Measurements from ENCODE around the gene RAD23A.

RAD23A gene

GRCh38 chr19:12996406-12997094 lies 50.9 kb downstream of the RAD23A start:
- no peak for TF ChIP-seq POLR2AphosphoS5 (IDR thresholded peaks at IDR 0.05; ENCODE audit: low read depth, low read length)
- peak; percentile 43 for TF ChIP-seq FOXP2 (optimal IDR thresholded peaks at IDR 0.05; ENCODE audit: borderline replicate concordance, extremely low read depth, extremely low read length, insufficient read depth)

- TF ChIP-seq SIN3A (IDR thresholded peaks at IDR 0.05; ENCODE audit: borderline replicate concordance, insufficient read depth, low read length) (no peak), POLR2AphosphoS5 (IDR thresholded peaks at IDR 0.05; ENCODE audit: low read depth, low read length) (no peak), TAF1 (IDR thresholded peaks at IDR 0.05; ENCODE audit: borderline replicate concordance, insufficient read depth, low read length) (no peak), REST (IDR thresholded peaks at IDR 0.05; ENCODE audit: insufficient read depth in 1 of 2, low read depth in 2 of 2, low read length in 2 of 2) (no peak), FOXP2 (optimal IDR thresholded peaks at IDR 0.05; ENCODE audit: borderline replicate concordance, extremely low read depth, extremely low read length, insufficient read depth) (no peak)
Measured at GRCh38 chr19:12997179-12997966, 51.7 kb downstream of the RAD23A start.

- TF ChIP-seq SIN3A (IDR thresholded peaks at IDR 0.05; ENCODE audit: borderline replicate concordance, insufficient read depth, low read length): no peak
- no peak for TF ChIP-seq FOXP2 (optimal IDR thresholded peaks at IDR 0.05; ENCODE audit: borderline replicate concordance, extremely low read depth, extremely low read length, insufficient read depth)
- no peak for TF ChIP-seq TAF1 (IDR thresholded peaks at IDR 0.05; ENCODE audit: borderline replicate concordance, insufficient read depth, low read length)
- TF ChIP-seq REST (IDR thresholded peaks at IDR 0.05; ENCODE audit: insufficient read depth in 1 of 2, low read depth in 2 of 2, low read length in 2 of 2): no peak
- TF ChIP-seq POLR2AphosphoS5 (IDR thresholded peaks at IDR 0.05; ENCODE audit: low read depth, low read length): no peak
Measured at GRCh38 chr19:12997967-12998940, 52.6 kb downstream of the RAD23A start.

GRCh38 chr19:13001166-13001501 lies 55.5 kb downstream of the RAD23A start:
- no peak for TF ChIP-seq SIN3A (IDR thresholded peaks at IDR 0.05; ENCODE audit: borderline replicate concordance, insufficient read depth, low read length)
- no peak for TF ChIP-seq TAF1 (IDR thresholded peaks at IDR 0.05; ENCODE audit: borderline replicate concordance, insufficient read depth, low read length)
- no peak for TF ChIP-seq REST (IDR thresholded peaks at IDR 0.05; ENCODE audit: insufficient read depth in 1 of 2, low read depth in 2 of 2, low read length in 2 of 2)
- no peak for TF ChIP-seq POLR2AphosphoS5 (IDR thresholded peaks at IDR 0.05; ENCODE audit: low read depth, low read length)
- no peak for TF ChIP-seq FOXP2 (optimal IDR thresholded peaks at IDR 0.05; ENCODE audit: borderline replicate concordance, extremely low read depth, extremely low read length, insufficient read depth)

- no peak for TF ChIP-seq FOXP2 (optimal IDR thresholded peaks at IDR 0.05; ENCODE audit: borderline replicate concordance, extremely low read depth, extremely low read length, insufficient read depth)
- no peak for TF ChIP-seq REST (IDR thresholded peaks at IDR 0.05; ENCODE audit: insufficient read depth in 1 of 2, low read depth in 2 of 2, low read length in 2 of 2)
- no peak for TF ChIP-seq TAF1 (IDR thresholded peaks at IDR 0.05; ENCODE audit: borderline replicate concordance, insufficient read depth, low read length)
- TF ChIP-seq SIN3A (IDR thresholded peaks at IDR 0.05; ENCODE audit: borderline replicate concordance, insufficient read depth, low read length): no peak
- no peak for TF ChIP-seq POLR2AphosphoS5 (IDR thresholded peaks at IDR 0.05; ENCODE audit: low read depth, low read length)
Measured at GRCh38 chr19:13001502-13002165, 56.0 kb downstream of the RAD23A start.

Measured in PFSK-1 (cell line).